HepG2 (cell line): ENCODE results near the gene SLC16A6. TPM values are rescaled to one million over a fixed set of nuclear protein-coding genes. Genes with fewer than 3 reads are reported as not detected.

Experiments
- ATAC-seq: fragments of 200-7000 bp; cut with Tn5 transposase; 3 replicates; pipeline ENCODE4 v1.9.1; 2020; ENCODE audit warnings: mild to moderate bottlenecking, moderate library complexity
- BruUV-seq: library from RNA; stranded (reverse); fragments of 400-500 nt; replicated peaks from 2 replicates; lab custom pipeline; 2021; lab: Mats Ljungman, UMichigan
- CTCF ChIA-PET: fragments of 300-600 bp; formaldehyde crosslinking; extraction: SDS; loops from one replicate; lab custom pipeline; 2021; ENCODE audit warnings: low total read pairs, inconsistent platforms, low intra/inter-chr PET ratio; lab: Yijun Ruan, JAX
- POLR2A ChIA-PET: fragments of 350-600 bp; sonication (Branson Sonifier 250); formaldehyde crosslinking; loops from one replicate; lab custom pipeline; 2020; ENCODE audit warnings: antibody characterized with exemption, inconsistent platforms; lab: Yijun Ruan, JAX
- DNase-seq: peaks from one replicate; pipeline ENCODE4 v3.0.0-alpha.2; 2015; ENCODE audit warnings: low spot score
- FAIRE-seq: peaks from 3 replicates; lab custom pipeline; 2011; peaks lifted over from hg19 to GRCh38; lab: Jason Lieb, UNC
- H2AFZ ChIP-seq: one replicate; pipeline ENCODE4 v1.6.1; 2011; ENCODE audit warnings: low read length, inconsistent platforms
- H3K27ac ChIP-seq: fragments of 300-600 bp; 3 replicates; pipeline ENCODE4 v1.8.0; 2011; ENCODE audit warnings: mixed run types, mild to moderate bottlenecking, mixed read lengths, low read length, inconsistent platforms; ENCODE audit not compliant: insufficient read depth; ENCODE audit errors: extremely low read length
- H3K27me3 ChIP-seq, 2 experiments: fragments of 200-600 bp in 1 of 2; 2 replicates in 1 of 2; 3 replicates in 1 of 2; pipeline versions ENCODE4 v1.6.0 to v1.8.0; 2011; ENCODE audit warnings: low read length in 2 of 2, mild to moderate bottlenecking in 2 of 2, moderate library complexity in 2 of 2, inconsistent platforms in 1 of 2; ENCODE audit not compliant: insufficient read depth in 2 of 2, control insufficient read depth in 1 of 2
- H3K36me3 ChIP-seq, 2 experiments: fragments of 200-600 bp in 1 of 2; replicated peaks in 1 of 2; 2 replicates in 1 of 2; 3 replicates in 1 of 2; pipeline versions ENCODE4 v1.5.1 to v1.8.0; 2011; ENCODE audit warnings: low read length in 2 of 2, inconsistent platforms in 1 of 2; ENCODE audit not compliant: insufficient read depth in 2 of 2, control insufficient read depth in 1 of 2
- H3K4me1 ChIP-seq: 2 replicates; pipeline ENCODE4 v1.5.1; 2012; ENCODE audit warnings: low read length, inconsistent platforms; ENCODE audit not compliant: insufficient read depth
- H3K4me2 ChIP-seq: 2 replicates; pipeline ENCODE4 v1.6.0; 2011; ENCODE audit warnings: low read depth, low read length, inconsistent platforms
- H3K4me3 ChIP-seq, 3 experiments: fragments of 200-600 bp in 1 of 3; sonication (generic), shearing (Covaris generic) in 1 of 3; replicated peaks in 1 of 3; 2 replicates each; pipeline ENCODE4 v1.5.1; 2011 to 2016; ENCODE audit warnings: low read length in 3 of 3, inconsistent platforms in 2 of 3, low read depth in 2 of 3, mild to moderate bottlenecking in 2 of 3, control low read depth in 1 of 3, mixed read lengths in 1 of 3; ENCODE audit not compliant: insufficient read depth in 1 of 3
- H3K79me2 ChIP-seq: one replicate; pipeline ENCODE4 v1.6.1; 2011; ENCODE audit warnings: low read length, inconsistent platforms; ENCODE audit not compliant: insufficient read depth
- H3K9ac ChIP-seq: 2 replicates; pipeline ENCODE4 v1.6.0; 2011; ENCODE audit warnings: mild to moderate bottlenecking, low read depth, low read length, inconsistent platforms; ENCODE audit not compliant: insufficient read depth
- H3K9me3 ChIP-seq: 2 replicates; pipeline ENCODE4 v1.5.1; 2012; ENCODE audit warnings: mild to moderate bottlenecking, low read length
- H4K20me1 ChIP-seq: 2 replicates; pipeline ENCODE4 v1.6.0; 2011; ENCODE audit warnings: inconsistent platforms, mild to moderate bottlenecking, low read length, moderate library complexity; ENCODE audit not compliant: insufficient read depth
- CTCF ChIP-seq: sonication (generic); formaldehyde crosslinking; IDR thresholded peaks from 2 replicates; pipeline ENCODE4 v1.5.0; 2020; ENCODE audit warnings: mild to moderate bottlenecking, missing genetic modification reagents, moderate library complexity
- GLMP ChIP-seq: sonication (generic); formaldehyde crosslinking; IDR thresholded peaks from 2 replicates; pipeline ENCODE4 v1.9.0; 2021; ENCODE audit warnings: missing genetic modification reagents, mild to moderate bottlenecking, borderline replicate concordance
- ONECUT2 ChIP-seq: sonication (generic); formaldehyde crosslinking; IDR thresholded peaks from 2 replicates; pipeline ENCODE4 v1.4.0; 2020; ENCODE audit warnings: missing genetic modification reagents
- ZNF121 ChIP-seq: sonication (generic); formaldehyde crosslinking; IDR thresholded peaks from 2 replicates; pipeline ENCODE4 v1.5.0; 2020; ENCODE audit warnings: mild to moderate bottlenecking, missing genetic modification reagents
- ZNF513 ChIP-seq: sonication (generic); formaldehyde crosslinking; conservative IDR thresholded peaks from 2 replicates; pipeline ENCODE4 v1.5.0; 2020; ENCODE audit warnings: missing genetic modification reagents
- WGBS: methylation state at CpG from one replicate; pipeline ENCODE4 v1.1.6; 2017; ENCODE audit warnings: low lambda C conversion rate; 5-methylcytosine and 5-hydroxymethylcytosine counted together
- in situ Hi-C: cut with HindIII; loops from 2 replicates; pipeline ENCODE4 v1.10.0; 2017; ENCODE audit warnings: low pct_unique_long_range_greater_than_20kb; ENCODE audit not compliant: extremely low pct_ligation_motif_present
- intact Hi-C: fragments of 100-400 bp; cut with micrococcal nuclease; formaldehyde crosslinking; loops from one replicate; pipeline ENCODE4 v1.10.0; 2022; ENCODE audit not compliant: unreplicated experiment
- polyA plus RNA-seq, 8 experiments: library from polyadenylated mRNA; depleted of rRNA in 3 of 8; stranded (reverse) in 7 of 8; unstranded in 1 of 8; fragments of >200 nt; fragmentation: Illumina TruSeq in 4 of 8; extraction: Trizol in 4 of 8; gene quantifications; 2 replicates each; pipeline versions ENCODE4 v1.2.1 to v1.2.3, GENCODE V29; 2011 to 2016; ENCODE audit warnings: low read depth in 4 of 8, missing spikeins in 1 of 8, mixed read lengths in 1 of 8; ENCODE audit not compliant: insufficient read depth in 1 of 8
- total RNA-seq, 5 experiments: library from RNA; depleted of rRNA; stranded (reverse); fragments of >200 nt; fragmentation: Illumina TruSeq; extraction: Trizol; gene quantifications; 2 replicates each; pipeline ENCODE4 v1.2.3, GENCODE V29; 2016; ENCODE audit warnings: low read depth in 1 of 5
- TF ChIP-seq, protein P1 (sequence below): sonication (generic); formaldehyde crosslinking; IDR thresholded peaks from 2 replicates; pipeline ENCODE4 v1.4.0; 2020; ENCODE audit warnings: missing genetic modification reagents

SLC16A6 gene
- total and polyA plus RNA-seq, 2 of the 13 experiments (the other 11 are each of a cell fraction or from before 2014, with no cell fraction given) = 1.1 to 44.7 TPM

DNA sequence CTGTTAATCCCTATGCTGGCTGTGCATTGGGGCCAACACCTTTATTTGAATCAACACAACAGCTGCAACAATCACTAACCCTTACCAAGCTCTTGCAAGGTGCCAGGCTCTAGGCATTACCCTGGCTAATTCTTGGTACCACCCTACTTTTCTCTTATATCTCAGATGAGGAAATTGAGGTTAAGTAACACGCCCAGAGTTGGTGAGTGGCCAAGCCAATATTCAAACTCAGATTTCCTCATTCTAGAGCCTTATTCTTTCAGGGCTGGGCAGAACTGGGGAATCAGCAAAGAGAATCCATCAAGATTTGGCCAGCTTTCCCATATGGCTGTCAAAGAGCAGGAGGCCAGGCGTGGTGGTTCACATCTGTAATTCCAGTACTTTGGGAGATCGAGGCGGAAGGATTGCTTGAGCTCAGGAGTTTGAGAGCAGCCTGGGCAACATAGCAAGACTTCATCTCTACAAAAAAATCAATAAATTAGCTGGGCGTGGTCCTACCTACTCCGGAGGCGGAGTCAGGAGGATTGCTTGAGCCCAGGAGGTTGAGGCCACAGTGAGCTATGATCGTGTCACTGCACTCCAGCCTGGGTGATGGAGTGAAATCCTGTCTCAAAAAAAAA, 24.1 kb upstream of the SLC16A6 start:
- BruUV-seq = no TSS peak
- POLR2A ChIA-PET = interaction anchor here (0.8 to 1.4 kb wide), 2 partner anchors 68 to 69 kb away, joined by 3 read pairs; no protein-coding TSS in a partner anchor

More for the DNA sequence above, 24.1 kb upstream of the SLC16A6 start:
- Histone ChIP-seq H3K27ac (no peak overlapping the region), H3K4me3 (no peak overlapping the region), H3K79me2 (no peaks in the 10 kb centered on the region), H3K27me3 (no peaks in the 10 kb centered on the region), H3K4me1 (peaks cover 79% of the 10 kb centered on the region), H2AFZ (no peak overlapping the region), H3K9ac (no peak overlapping the region), H3K4me2 (no peak overlapping the region), H3K36me3 (no peaks in the 10 kb centered on the region), H4K20me1 (no peaks in the 10 kb centered on the region), H3K9me3 (no peaks in the 10 kb centered on the region)
- WGBS = 96% methylated on average over 8 of the region's 8 CpGs
- intact Hi-C loops = no loop called here
- DNase-seq (no peak), ATAC-seq (no peak), FAIRE-seq (no peak)
- CTCF ChIA-PET = no interaction called here
- in situ Hi-C loops = no loop called here
- TF ChIP-seq ZNF121 (peak; percentile 64; the same call in 1 of the 2 replicates), ONECUT2 (peak; percentile 56; the same call in 1 of the 2 replicates), GLMP (no peak), ZNF513 (CRISPR knock-in tag) (no peak), CTCF (CRISPR knock-in tag) (no peak)
- TF ChIP-seq, protein P1, sequence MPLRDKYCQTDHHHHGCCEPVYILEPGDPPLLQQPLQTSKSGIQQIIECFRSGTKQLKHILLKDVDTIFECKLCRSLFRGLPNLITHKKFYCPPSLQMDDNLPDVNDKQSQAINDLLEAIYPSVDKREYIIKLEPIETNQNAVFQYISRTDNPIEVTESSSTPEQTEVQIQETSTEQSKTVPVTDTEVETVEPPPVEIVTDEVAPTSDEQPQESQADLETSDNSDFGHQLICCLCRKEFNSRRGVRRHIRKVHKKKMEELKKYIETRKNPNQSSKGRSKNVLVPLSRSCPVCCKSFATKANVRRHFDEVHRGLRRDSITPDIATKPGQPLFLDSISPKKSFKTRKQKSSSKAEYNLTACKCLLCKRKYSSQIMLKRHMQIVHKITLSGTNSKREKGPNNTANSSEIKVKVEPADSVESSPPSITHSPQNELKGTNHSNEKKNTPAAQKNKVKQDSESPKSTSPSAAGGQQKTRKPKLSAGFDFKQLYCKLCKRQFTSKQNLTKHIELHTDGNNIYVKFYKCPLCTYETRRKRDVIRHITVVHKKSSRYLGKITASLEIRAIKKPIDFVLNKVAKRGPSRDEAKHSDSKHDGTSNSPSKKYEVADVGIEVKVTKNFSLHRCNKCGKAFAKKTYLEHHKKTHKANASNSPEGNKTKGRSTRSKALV (CRISPR knock-in tag) = no peak
